GM23338 (cell line): ENCODE measurements around the gene NXPH3. TPM values are rescaled to one million over a fixed set of nuclear protein-coding genes. Genes with fewer than 3 reads are reported as not detected.

Experiments used
- ATAC-seq: fragments of 200-7000 bp; cut with Tn5 transposase; 3 replicates; pipeline ENCODE4 v1.9.1; 2020
- DNase-seq: peaks from one replicate; pipeline ENCODE4 v3.0.0-alpha.2; 2015; ENCODE audit warnings: low spot score
- H2AFZ ChIP-seq: fragments of 200-600 bp; sonication (generic); 2 replicates; pipeline ENCODE4 v1.8.0; 2016; ENCODE audit warnings: antibody characterized with exemption, mild to moderate bottlenecking, moderate library complexity
- H3F3A ChIP-seq: fragments of 200-600 bp; sonication (generic); replicated peaks from 2 replicates; pipeline ENCODE4 v1.8.0; 2017; ENCODE audit warnings: antibody characterized with exemption, mixed run types, low read depth
- H3K27ac ChIP-seq: fragments of 200-600 bp; sonication (generic); 2 replicates; pipeline ENCODE4 v1.6.1; 2016; ENCODE audit warnings: low read depth
- H3K27me3 ChIP-seq: fragments of 200-600 bp; sonication (generic); 2 replicates; pipeline ENCODE4 v1.8.0; 2016; ENCODE audit warnings: mild to moderate bottlenecking, mixed run types, moderate library complexity; ENCODE audit not compliant: insufficient read depth
- H3K36me3 ChIP-seq: fragments of 200-600 bp; sonication (generic); 2 replicates; pipeline ENCODE4 v1.8.0; 2016; ENCODE audit warnings: mild to moderate bottlenecking; ENCODE audit not compliant: insufficient read depth
- H3K4me1 ChIP-seq: fragments of 200-600 bp; sonication (generic); 2 replicates; pipeline ENCODE4 v1.8.0; 2016; ENCODE audit warnings: mild to moderate bottlenecking, moderate library complexity; ENCODE audit not compliant: insufficient read depth
- H3K4me2 ChIP-seq: fragments of 200-600 bp; sonication (generic); 2 replicates; pipeline ENCODE4 v1.7.1; 2017; ENCODE audit warnings: mixed run types
- H3K4me3 ChIP-seq: fragments of 200-600 bp; sonication (generic); 2 replicates; pipeline ENCODE4 v1.6.1; 2016; ENCODE audit warnings: mixed run types
- H3K79me2 ChIP-seq: fragments of 200-600 bp; sonication (generic); replicated peaks from 2 replicates; pipeline ENCODE4 v1.8.0; 2017; ENCODE audit warnings: mild to moderate bottlenecking; ENCODE audit not compliant: insufficient read depth
- H3K9me2 ChIP-seq: fragments of 200-600 bp; sonication (generic); 2 replicates; pipeline ENCODE4 v1.8.0; 2017; ENCODE audit not compliant: insufficient read depth
- H4K20me1 ChIP-seq: fragments of 200-600 bp; sonication (generic); replicated peaks from 2 replicates; pipeline ENCODE4 v1.8.0; 2017; ENCODE audit warnings: mild to moderate bottlenecking; ENCODE audit not compliant: insufficient read depth
- H3K27ac Mint-ChIP-seq: 2 replicates; pipeline ENCODE4 v1.8.0; 2020; ENCODE audit warnings: inconsistent platforms, mild to moderate bottlenecking, moderate library complexity, mixed read lengths
- H3K27me3 Mint-ChIP-seq: 3 replicates; pipeline ENCODE4 v1.8.0; 2022; ENCODE audit warnings: low read depth, mild to moderate bottlenecking, moderate library complexity, mixed read lengths, inconsistent platforms; ENCODE audit not compliant: insufficient read depth, poor library complexity
- H3K36me3 Mint-ChIP-seq: 3 replicates; pipeline ENCODE4 v1.8.0; 2021; ENCODE audit warnings: low read depth, mild to moderate bottlenecking, inconsistent platforms, moderate library complexity, mixed read lengths
- H3K4me1 Mint-ChIP-seq: 3 replicates; pipeline ENCODE4 v1.8.0; 2020; ENCODE audit warnings: mild to moderate bottlenecking, inconsistent platforms, mixed read lengths
- H3K4me3 Mint-ChIP-seq: 3 replicates; pipeline ENCODE4 v1.8.0; 2021; ENCODE audit warnings: moderate library complexity, mild to moderate bottlenecking, inconsistent platforms, mixed read lengths
- H3K9me3 Mint-ChIP-seq: 3 replicates; pipeline ENCODE4 v1.8.0; 2020; ENCODE audit warnings: moderate library complexity, mild to moderate bottlenecking, inconsistent platforms, mixed read lengths
- ETS1 ChIP-seq: IDR thresholded peaks from 2 replicates; pipeline ENCODE4 v1.6.1; 2016; ENCODE audit warnings: antibody characterized with exemption
- EZH2phosphoT487 ChIP-seq: fragments of 200-600 bp; sonication (generic); IDR thresholded peaks from one replicate; pipeline ENCODE4 v1.8.1; 2018; ENCODE audit warnings: antibody characterized with exemption; ENCODE audit not compliant: unreplicated experiment
- NANOG ChIP-seq: IDR thresholded peaks from 2 replicates; pipeline ENCODE4 v1.6.1; 2016; ENCODE audit warnings: antibody characterized with exemption, borderline replicate concordance
- POLR2AphosphoS5 ChIP-seq: IDR thresholded peaks from 2 replicates; pipeline ENCODE4 v1.6.1; 2016; ENCODE audit warnings: antibody characterized with exemption, low read depth
- STAT1 ChIP-seq: IDR thresholded peaks from one replicate; pipeline ENCODE4 v1.6.1; 2016; ENCODE audit warnings: antibody characterized with exemption; ENCODE audit not compliant: unreplicated experiment
- ZNF114 ChIP-seq: fragments of 250-450 bp; sonication (Bioruptor Pico); IDR thresholded peaks from 2 replicates; pipeline ENCODE4 v1.5.0; 2020; ENCODE audit warnings: mild to moderate bottlenecking, moderate library complexity
- polyA plus RNA-seq: library from polyadenylated mRNA; unstranded; fragments of >200 nt; fragmentation: Nextera tagmentation; extraction: Ambion mirVana; gene quantifications from 2 replicates; pipeline ENCODE4 v1.2.1, GENCODE V29; 2016
- total RNA-seq: library from RNA; depleted of rRNA; stranded (reverse); fragments of >200 nt; shearing (Covaris generic); gene quantifications from 2 replicates; pipeline ENCODE4 v1.2.3, GENCODE V29; 2014
- TF ChIP-seq, protein P1 (sequence below): fragments of 250-450 bp; sonication (Bioruptor Pico); IDR thresholded peaks from 2 replicates; pipeline ENCODE4 v1.5.0; 2020; ENCODE audit warnings: mild to moderate bottlenecking, moderate library complexity

Gene NXPH3
- total and polyA plus RNA-seq, 2 experiments from 2014 or later, result 0.23 to 2.7 TPM

DNA sequence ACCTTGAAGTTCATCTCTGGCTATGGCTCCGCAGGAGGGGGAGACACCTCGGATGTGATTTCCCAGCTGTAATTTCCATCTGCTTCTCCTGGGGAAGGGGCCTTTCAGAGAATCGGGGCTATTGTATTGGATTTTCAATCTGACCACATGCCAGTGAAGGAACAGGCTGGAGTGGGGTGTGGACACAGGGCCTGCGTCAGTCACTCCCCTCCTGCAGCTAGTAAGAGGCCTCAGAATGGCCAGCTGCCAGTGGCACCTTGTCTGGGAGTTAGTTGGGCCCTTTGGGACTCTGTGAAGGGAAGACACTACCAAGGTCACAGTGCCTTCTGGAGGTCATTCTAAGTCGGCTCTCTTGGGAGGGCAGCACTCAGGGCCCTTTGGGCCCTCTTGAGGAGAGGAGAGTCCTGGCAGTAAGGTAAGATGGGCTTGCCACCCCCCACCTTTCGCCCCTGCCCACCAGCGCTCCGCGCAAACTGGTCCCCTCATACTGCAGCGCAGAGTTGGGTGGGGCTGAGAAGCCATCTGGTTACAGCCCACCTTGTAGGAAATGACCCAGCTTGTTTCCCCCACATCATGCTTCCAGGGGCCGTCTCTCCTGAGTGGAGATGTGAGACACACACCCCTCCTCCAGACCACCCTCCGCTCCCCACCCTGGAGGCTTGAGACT is 5.4 kb downstream of the NXPH3 start (continued):
- TF ChIP-seq, protein P1, sequence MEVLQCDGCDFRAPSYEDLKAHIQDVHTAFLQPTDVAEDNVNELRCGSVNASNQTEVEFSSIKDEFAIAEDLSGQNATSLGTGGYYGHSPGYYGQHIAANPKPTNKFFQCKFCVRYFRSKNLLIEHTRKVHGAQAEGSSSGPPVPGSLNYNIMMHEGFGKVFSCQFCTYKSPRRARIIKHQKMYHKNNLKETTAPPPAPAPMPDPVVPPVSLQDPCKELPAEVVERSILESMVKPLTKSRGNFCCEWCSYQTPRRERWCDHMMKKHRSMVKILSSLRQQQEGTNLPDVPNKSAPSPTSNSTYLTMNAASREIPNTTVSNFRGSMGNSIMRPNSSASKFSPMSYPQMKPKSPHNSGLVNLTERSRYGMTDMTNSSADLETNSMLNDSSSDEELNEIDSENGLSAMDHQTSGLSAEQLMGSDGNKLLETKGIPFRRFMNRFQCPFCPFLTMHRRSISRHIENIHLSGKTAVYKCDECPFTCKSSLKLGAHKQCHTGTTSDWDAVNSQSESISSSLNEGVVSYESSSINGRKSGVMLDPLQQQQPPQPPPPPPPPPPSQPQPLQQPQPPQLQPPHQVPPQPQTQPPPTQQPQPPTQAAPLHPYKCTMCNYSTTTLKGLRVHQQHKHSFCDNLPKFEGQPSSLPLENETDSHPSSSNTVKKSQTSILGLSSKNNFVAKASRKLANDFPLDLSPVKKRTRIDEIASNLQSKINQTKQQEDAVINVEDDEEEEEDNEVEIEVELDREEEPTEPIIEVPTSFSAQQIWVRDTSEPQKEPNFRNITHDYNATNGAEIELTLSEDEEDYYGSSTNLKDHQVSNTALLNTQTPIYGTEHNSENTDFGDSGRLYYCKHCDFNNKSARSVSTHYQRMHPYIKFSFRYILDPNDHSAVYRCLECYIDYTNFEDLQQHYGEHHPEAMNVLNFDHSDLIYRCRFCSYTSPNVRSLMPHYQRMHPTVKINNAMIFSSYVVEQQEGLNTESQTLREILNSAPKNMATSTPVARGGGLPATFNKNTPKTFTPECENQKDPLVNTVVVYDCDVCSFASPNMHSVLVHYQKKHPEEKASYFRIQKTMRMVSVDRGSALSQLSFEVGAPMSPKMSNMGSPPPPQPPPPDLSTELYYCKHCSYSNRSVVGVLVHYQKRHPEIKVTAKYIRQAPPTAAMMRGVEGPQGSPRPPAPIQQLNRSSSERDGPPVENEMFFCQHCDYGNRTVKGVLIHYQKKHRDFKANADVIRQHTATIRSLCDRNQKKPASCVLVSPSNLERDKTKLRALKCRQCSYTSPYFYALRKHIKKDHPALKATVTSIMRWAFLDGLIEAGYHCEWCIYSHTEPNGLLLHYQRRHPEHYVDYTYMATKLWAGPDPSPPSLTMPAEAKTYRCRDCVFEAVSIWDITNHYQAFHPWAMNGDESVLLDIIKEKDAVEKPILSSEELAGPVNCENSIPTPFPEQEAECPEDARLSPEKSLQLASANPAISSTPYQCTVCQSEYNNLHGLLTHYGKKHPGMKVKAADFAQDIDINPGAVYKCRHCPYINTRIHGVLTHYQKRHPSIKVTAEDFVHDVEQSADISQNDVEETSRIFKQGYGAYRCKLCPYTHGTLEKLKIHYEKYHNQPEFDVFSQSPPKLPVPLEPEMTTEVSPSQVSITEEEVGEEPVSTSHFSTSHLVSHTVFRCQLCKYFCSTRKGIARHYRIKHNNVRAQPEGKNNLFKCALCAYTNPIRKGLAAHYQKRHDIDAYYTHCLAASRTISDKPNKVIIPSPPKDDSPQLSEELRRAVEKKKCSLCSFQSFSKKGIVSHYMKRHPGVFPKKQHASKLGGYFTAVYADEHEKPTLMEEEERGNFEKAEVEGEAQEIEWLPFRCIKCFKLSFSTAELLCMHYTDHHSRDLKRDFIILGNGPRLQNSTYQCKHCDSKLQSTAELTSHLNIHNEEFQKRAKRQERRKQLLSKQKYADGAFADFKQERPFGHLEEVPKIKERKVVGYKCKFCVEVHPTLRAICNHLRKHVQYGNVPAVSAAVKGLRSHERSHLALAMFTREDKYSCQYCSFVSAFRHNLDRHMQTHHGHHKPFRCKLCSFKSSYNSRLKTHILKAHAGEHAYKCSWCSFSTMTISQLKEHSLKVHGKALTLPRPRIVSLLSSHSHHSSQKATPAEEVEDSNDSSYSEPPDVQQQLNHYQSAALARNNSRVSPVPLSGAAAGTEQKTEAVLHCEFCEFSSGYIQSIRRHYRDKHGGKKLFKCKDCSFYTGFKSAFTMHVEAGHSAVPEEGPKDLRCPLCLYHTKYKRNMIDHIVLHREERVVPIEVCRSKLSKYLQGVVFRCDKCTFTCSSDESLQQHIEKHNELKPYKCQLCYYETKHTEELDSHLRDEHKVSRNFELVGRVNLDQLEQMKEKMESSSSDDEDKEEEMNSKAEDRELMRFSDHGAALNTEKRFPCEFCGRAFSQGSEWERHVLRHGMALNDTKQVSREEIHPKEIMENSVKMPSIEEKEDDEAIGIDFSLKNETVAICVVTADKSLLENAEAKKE (CRISPR knock-in tag), result no peak
- TF ChIP-seq ZNF114, result no peak
- TF ChIP-seq NANOG, result no peak
- no peak for TF ChIP-seq POLR2AphosphoS5
- no peak for TF ChIP-seq ETS1
- no peak for TF ChIP-seq EZH2phosphoT487

DNA sequence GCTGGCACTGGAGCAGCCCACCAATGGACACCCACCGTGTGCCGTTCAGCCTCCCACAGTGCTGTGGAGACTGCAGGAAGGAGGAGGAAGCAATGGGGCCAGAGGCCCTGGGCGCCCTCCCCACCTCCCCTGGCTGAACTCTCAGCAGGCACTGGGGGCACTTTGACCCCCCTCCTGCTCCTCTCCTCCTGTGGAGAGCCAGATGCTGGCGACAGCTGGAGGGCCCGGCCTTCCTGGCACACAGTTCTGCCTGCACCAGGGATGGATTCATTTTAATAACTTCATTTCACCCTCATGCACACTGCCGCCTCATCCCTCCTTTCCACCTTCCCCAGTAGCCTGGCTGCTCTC is 6.0 kb downstream of the NXPH3 start:
- Histone ChIP-seq H3K4me2 (no peak overlapping the region), H3K27ac (no peak overlapping the region)
- ATAC-seq, result no peak

More for the DNA sequence above, 6.0 kb downstream of the NXPH3 start:
- no peaks in the 10 kb centered on the region; the same call in 1 of the 2 replicates for H4K20me1 ChIP-seq
- no peak for DNase-seq
- no peak overlapping the region for H2AFZ ChIP-seq
- peaks cover 14% of the 10 kb centered on the region for H3K27me3 ChIP-seq
- Mint-ChIP-seq H3K9me3 (no peaks in the 10 kb centered on the region), H3K36me3 (no peaks in the 10 kb centered on the region; the same call in 2 of the 3 replicates), H3K27ac (no peak overlapping the region), H3K4me3 (no peak overlapping the region), H3K27me3 (peaks cover 17% of the 10 kb centered on the region), H3K4me1 (peaks cover 24% of the 10 kb centered on the region)
- H3K79me2 ChIP-seq, result no peaks in the 10 kb centered on the region
- no peaks in the 10 kb centered on the region for H3K36me3 ChIP-seq
- TF ChIP-seq STAT1, result no peak
- no peaks in the 10 kb centered on the region for H3K4me1 ChIP-seq
- H3K4me3 ChIP-seq, result no peak overlapping the region
- 0 out of 2 replicates have a peak, but pooled peaks cover 3% of the 10 kb centered on the region for H3F3A ChIP-seq
- no peaks in the 10 kb centered on the region for H3K9me2 ChIP-seq
